ENCODE data around the gene MAPKAPK3. TPM values are rescaled to one million over a fixed set of nuclear protein-coding genes. Genes with fewer than 3 reads are reported as not detected.

MAPKAPK3 gene
- total and polyA plus RNA-seq, 2 experiments from 2014 or later = 77.3 to 94.7 TPM

- H3K27ac ChIP-seq = peak overlapping the region; percentile 91
- no peak for TF ChIP-seq CTCF (IDR thresholded peaks at IDR 0.05; ENCODE audit: low read depth, low read length)
- no peak for DNase-seq (ENCODE audit: low read depth in 1 of 2, low spot score in 1 of 2)
Measured at GRCh38 chr3:50650018-50650417, 33.1 kb downstream of the MAPKAPK3 start.

GRCh38 chr3:50651445-50651844 is 34.5 kb downstream of the MAPKAPK3 start:
- no peak for DNase-seq (ENCODE audit: low read depth in 1 of 2, low spot score in 1 of 2)
- H3K4me3 ChIP-seq = no peak overlapping the region
- no peaks in the 10 kb centered on the region for H3K9me3 ChIP-seq (ENCODE audit: low read depth)
- no peaks in the 10 kb centered on the region for H3K27me3 ChIP-seq
- no peaks in the 10 kb centered on the region for H3K36me3 ChIP-seq
- H3K4me1 ChIP-seq (ENCODE audit: low read depth) = peaks cover 38% of the 10 kb centered on the region
- no peak for TF ChIP-seq CTCF (IDR thresholded peaks at IDR 0.05; ENCODE audit: low read depth, low read length)
- no peak overlapping the region for H3K27ac ChIP-seq

More at GRCh38 chr3:50650018-50650417, 33.1 kb downstream of the MAPKAPK3 start:
- no peaks in the 10 kb centered on the region for H3K9me3 ChIP-seq (ENCODE audit: low read depth)
- peaks cover 4% of the 10 kb centered on the region for H3K36me3 ChIP-seq
- no peak overlapping the region for H3K4me3 ChIP-seq
- peaks cover 38% of the 10 kb centered on the region for H3K4me1 ChIP-seq (ENCODE audit: low read depth)
- H3K27me3 ChIP-seq = no peaks in the 10 kb centered on the region

- DNase-seq (ENCODE audit: low read depth in 1 of 2, low spot score in 1 of 2) = no peak
- no peaks in the 10 kb centered on the region for H3K36me3 ChIP-seq
Measured at GRCh38 chr3:50651920-50652529, 35.1 kb downstream of the MAPKAPK3 start.

GRCh38 chr3:50652709-50653108 is 35.8 kb downstream of the MAPKAPK3 start:
- Histone ChIP-seq H3K9me3 (ENCODE audit: low read depth) (no peaks in the 10 kb centered on the region), H3K27me3 (no peaks in the 10 kb centered on the region), H3K36me3 (no peaks in the 10 kb centered on the region), H3K4me3 (no peak overlapping the region), H3K27ac (no peak overlapping the region), H3K4me1 (ENCODE audit: low read depth) (peaks cover 35% of the 10 kb centered on the region)
- peak in 1 of 2 donors; percentile 46 for DNase-seq (ENCODE audit: low read depth in 1 of 2, low spot score in 1 of 2)
- TF ChIP-seq CTCF (IDR thresholded peaks at IDR 0.05; ENCODE audit: low read depth, low read length) = peak; percentile 32

More at GRCh38 chr3:50651920-50652529, 35.1 kb downstream of the MAPKAPK3 start:
- Histone ChIP-seq H3K9me3 (ENCODE audit: low read depth) (no peaks in the 10 kb centered on the region), H3K27me3 (no peaks in the 10 kb centered on the region), H3K27ac (no peak overlapping the region), H3K4me3 (no peak overlapping the region), H3K4me1 (ENCODE audit: low read depth) (peaks cover 38% of the 10 kb centered on the region)
- TF ChIP-seq CTCF (IDR thresholded peaks at IDR 0.05; ENCODE audit: low read depth, low read length) = no peak

GRCh38 chr3:50653937-50654595 is 37.1 kb downstream of the MAPKAPK3 start:
- no peak for TF ChIP-seq CTCF (IDR thresholded peaks at IDR 0.05; ENCODE audit: low read depth, low read length)
- Histone ChIP-seq H3K4me1 (ENCODE audit: low read depth) (peaks cover 23% of the 10 kb centered on the region), H3K36me3 (no peaks in the 10 kb centered on the region), H3K4me3 (no peak overlapping the region), H3K27ac (no peak overlapping the region), H3K27me3 (no peaks in the 10 kb centered on the region), H3K9me3 (ENCODE audit: low read depth) (no peaks in the 10 kb centered on the region)
- no peak for DNase-seq (ENCODE audit: low read depth in 1 of 2, low spot score in 1 of 2)
